ENCODE data around the gene UFD1.
A peak's percentile ranks its signal among the peaks of the same experiment; 100 is the strongest.

UFD1 gene, protein sequence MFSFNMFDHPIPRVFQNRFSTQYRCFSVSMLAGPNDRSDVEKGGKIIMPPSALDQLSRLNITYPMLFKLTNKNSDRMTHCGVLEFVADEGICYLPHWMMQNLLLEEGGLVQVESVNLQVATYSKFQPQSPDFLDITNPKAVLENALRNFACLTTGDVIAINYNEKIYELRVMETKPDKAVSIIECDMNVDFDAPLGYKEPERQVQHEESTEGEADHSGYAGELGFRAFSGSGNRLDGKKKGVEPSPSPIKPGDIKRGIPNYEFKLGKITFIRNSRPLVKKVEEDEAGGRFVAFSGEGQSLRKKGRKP

DNA sequence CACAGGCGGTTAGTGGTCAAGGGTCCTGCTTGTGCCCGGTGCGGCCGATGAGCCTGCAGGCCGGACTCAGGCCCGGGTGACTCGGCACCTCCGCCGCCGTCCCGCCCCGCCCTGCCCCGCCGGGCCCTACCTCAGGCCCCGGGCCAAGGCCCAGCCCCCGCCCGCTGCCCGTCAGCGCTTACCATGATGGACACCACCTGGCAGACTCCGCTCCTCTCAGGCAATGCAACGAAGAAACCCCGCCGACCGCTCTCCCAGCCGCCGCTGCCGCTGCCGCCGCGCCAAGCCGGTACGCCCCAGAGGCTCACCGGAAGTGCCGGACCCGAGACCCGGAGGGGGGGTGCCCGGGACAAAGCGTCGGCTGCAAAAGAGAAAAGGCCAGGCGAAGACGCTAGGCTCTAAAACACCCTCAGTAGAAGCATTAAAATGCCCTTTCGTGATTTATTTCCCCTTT lies at the start of gene UFD1:
Gene UFD1 (minus strand): TSS at position 293 of the 454 bp plus-strand sequence. CDS start 108 bp downstream, at position 185.
- H3K27ac ChIP-seq: peak within 1 kb of the TSS; percentile 99
- TF ChIP-seq, protein P1, sequence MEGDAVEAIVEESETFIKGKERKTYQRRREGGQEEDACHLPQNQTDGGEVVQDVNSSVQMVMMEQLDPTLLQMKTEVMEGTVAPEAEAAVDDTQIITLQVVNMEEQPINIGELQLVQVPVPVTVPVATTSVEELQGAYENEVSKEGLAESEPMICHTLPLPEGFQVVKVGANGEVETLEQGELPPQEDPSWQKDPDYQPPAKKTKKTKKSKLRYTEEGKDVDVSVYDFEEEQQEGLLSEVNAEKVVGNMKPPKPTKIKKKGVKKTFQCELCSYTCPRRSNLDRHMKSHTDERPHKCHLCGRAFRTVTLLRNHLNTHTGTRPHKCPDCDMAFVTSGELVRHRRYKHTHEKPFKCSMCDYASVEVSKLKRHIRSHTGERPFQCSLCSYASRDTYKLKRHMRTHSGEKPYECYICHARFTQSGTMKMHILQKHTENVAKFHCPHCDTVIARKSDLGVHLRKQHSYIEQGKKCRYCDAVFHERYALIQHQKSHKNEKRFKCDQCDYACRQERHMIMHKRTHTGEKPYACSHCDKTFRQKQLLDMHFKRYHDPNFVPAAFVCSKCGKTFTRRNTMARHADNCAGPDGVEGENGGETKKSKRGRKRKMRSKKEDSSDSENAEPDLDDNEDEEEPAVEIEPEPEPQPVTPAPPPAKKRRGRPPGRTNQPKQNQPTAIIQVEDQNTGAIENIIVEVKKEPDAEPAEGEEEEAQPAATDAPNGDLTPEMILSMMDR (conservative IDR thresholded peaks at IDR 0.05): no peak

DNA sequence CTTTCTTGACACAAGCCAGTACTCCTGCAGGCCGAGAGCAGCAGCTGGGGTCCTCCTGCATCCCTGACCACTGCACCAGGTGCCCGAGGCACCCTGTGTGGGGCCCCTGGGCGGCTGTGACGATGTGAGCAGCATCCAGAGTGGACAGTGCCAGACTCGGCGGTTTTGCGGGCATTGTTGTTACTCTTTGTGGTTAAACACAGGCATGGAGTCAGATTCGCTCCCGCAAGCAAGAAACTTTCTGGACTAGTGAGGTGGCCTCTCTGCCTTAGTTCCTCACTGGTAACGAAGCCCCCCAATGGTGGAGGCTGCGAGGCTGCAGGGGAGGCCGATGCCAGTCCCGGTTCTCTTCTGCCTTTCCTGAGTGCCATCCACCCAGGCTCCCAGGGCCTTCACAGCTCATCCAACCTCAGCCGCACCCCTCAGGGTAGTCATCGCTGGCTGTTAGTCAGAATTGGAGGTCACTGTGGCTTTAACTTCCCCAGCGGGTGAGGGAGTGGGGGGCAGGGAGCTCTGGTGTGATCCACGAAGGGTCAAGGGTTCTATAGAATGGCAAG lies 48.9 kb upstream of the UFD1 start:
- peak overlapping the region; percentile 14; the same call in 1 of the 2 replicates for H3K27ac ChIP-seq
- TF ChIP-seq, protein P1 (conservative IDR thresholded peaks at IDR 0.05): no peak

DNA sequence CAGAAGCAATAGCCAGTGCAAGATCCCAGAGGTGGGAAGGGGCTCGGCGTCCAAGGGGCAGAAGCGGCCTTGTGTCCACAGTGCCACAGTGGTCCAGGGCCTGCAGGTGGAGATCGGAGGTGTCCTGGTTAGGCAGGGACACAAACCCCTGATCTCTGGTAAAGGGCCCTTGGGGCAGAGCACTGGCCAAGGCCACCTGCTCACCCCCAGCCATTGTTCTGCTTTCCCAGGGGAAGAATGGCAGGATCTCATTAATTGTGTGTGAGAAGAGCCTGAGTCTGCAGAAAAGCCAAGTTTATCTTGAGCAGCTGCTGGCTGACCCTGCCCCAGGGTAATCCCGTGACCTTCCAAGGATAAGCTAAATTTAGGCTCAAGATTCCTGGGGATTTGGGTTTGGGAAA lies 48.3 kb upstream of the UFD1 start:
- TF ChIP-seq, protein P1 (conservative IDR thresholded peaks at IDR 0.05): no peak
- H3K27ac ChIP-seq: peak overlapping the region; percentile 14; the same call in 1 of the 2 replicates

DNA sequence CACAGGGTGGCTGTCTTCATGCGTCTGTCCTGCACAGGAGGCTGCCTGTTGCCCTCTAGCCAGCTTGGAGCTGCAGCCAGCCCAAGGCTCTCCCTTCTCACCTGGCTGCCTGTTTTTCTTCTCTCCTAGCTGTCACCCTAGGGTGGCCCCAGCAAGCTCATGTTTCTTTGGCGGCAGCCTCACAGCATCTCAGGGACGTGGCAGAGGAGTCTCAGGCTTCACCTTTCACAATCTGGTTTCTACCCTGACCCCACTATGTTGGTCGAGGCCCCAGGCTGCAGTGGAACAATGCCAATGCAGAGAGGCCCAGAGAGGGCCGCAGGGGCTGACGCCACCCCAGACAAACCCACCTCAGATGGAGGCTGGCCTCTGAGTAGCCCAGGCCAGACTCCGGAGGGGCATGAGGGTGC lies 47.7 kb upstream of the UFD1 start:
- TF ChIP-seq, protein P1 (conservative IDR thresholded peaks at IDR 0.05): no peak

DNA sequence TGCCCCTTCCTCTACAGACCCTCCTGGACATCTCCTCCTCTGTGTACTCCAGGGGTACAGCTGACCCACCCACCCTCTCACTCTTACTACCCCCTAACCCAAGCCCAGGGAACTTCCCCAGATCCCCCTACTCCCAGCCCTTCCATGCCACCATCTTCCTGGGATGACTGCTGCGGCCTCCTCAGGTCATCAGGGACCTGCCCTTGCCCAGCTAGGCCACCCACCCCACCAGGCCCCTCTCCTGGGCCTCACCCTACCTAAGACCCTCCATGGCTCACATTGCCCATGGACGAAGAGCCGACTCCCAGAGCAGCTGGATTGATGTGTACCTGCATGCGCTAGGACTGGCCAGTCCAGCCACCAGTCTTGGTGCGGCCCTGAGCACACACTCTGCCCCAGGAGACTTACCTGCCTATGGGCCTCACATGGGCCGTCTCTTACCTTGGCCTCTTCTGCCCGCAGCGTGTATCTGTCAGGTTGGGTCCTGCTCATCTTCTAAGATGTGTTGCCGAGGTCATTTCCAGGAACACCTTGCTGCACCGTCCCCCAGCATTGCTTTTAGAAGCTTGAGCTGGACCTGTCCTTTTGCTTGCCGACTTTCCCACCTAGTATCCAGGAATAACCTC lies 47.2 kb upstream of the UFD1 start:
- H3K27ac ChIP-seq: peak overlapping the region; percentile 14; the same call in 1 of the 2 replicates
- TF ChIP-seq, protein P1 (conservative IDR thresholded peaks at IDR 0.05): no peak

More for the DNA sequence above, 47.7 kb upstream of the UFD1 start:
- H3K27ac ChIP-seq: peak overlapping the region; percentile 14; the same call in 1 of the 2 replicates

DNA sequence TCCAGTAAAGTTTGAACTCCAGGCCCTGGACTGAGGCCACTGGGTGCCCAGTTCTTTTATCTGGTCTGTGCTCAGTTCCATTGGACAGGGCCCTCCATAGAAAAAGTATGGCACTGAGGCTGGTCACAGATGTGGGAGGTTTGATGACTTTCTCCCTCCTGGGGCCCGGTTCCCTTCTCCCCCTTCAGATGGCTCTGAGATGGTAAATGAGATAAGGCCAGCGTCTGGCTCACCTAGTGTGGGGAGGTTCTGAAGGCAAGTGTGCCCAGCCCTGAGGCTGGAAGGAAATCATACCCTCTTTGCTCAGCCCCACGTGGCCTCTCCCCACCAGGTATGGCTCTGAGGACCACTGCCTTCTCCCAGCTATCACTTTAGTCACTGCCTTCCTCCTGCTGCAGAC lies 46.7 kb upstream of the UFD1 start:
- peak overlapping the region; percentile 11; the same call in 1 of the 2 replicates for H3K27ac ChIP-seq
- TF ChIP-seq, protein P1 (conservative IDR thresholded peaks at IDR 0.05): no peak

DNA sequence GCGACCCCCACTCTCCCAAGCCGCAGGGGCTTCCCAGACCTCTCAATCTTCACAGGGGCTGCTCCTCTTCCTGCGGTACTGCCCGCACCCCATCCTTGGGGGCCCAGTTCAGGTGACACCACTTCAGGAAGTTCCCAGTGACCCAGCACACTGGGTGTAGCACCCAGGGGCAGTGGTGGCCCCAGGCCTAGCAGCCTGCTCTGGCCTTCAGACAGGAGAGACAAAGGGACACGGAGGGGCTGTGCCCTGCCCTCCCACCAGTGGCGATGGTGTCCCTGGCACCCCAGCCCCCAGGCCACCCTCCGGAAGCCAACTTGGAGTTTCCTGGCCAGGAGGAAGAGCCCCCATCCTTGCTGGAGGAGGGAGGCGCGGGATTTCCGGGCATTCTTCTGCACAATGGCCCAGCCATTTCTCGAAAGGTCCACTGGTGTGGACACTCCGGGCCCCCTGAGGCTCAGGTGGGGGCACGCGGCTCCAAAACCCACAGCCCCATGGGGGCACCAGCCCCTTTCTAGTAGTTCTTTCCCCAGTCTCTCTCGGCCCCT lies 46.2 kb upstream of the UFD1 start:
- TF ChIP-seq, protein P1 (conservative IDR thresholded peaks at IDR 0.05): no peak
- peak overlapping the region; percentile 11; the same call in 1 of the 2 replicates for H3K27ac ChIP-seq
